Lower leg skin (tissue), 4 donors: Measurements from ENCODE around the gene TREML1. TPM values are rescaled to one million over a fixed set of nuclear protein-coding genes. Genes with fewer than 3 reads are reported as not detected.
"Not testable (repeated sequence)": the region's sequence is repeated elsewhere in the genome, so short reads cannot be mapped to it uniquely, and the experiment has no call there.

Experiments used
- DNase-seq, 2 donors: peaks; one replicate each; pipeline ENCODE4 v3.0.0-alpha.2; 2019; ENCODE audit warnings: low spot score in 2 of 2
- H3K4me3 ChIP-seq: fragments of 200-600 bp; sonication (generic); 2 replicates; pipeline ENCODE4 v1.5.1; 2017; ENCODE audit warnings: mild to moderate bottlenecking, low read depth; ENCODE audit not compliant: poor library complexity, severe bottlenecking
- CTCF ChIP-seq, 3 donors: fragments of 450-650 bp; IDR thresholded peaks; one replicate each; pipeline ENCODE4 v1.5.1; 2016; ENCODE audit warnings: antibody characterized with exemption in 3 of 3, mild to moderate bottlenecking in 3 of 3, moderate library complexity in 2 of 3
- POLR2A ChIP-seq, 2 donors: fragments of 450-650 bp; IDR thresholded peaks; one replicate each; pipeline ENCODE4 v1.6.1; 2016 to 2017; ENCODE audit warnings: antibody characterized with exemption in 2 of 2, mild to moderate bottlenecking in 1 of 2, moderate library complexity in 1 of 2
- WGBS, 2 donors: methylation state at CpG; one replicate each; pipeline ENCODE4 v1.1.5; 2018; 5-methylcytosine and 5-hydroxymethylcytosine counted together
- intact Hi-C: fragments of 100-400 bp; cut with DNase I; formaldehyde crosslinking; loops from one replicate; pipeline ENCODE4 v1.15.0; 2023; ENCODE audit warnings: low total_unique reads
- total RNA-seq, 4 donors: library from RNA; depleted of rRNA; stranded (reverse); fragments of >200 nt; gene quantifications; one replicate each; pipeline ENCODE4 v1.1.0, GENCODE V29; 2016

The TREML1 gene
- total RNA-seq, 4 donors from 2014 or later: not detected

GRCh38 chr6:41119508-41119907, 34.6 kb downstream of the TREML1 start:
- WGBS, 2 donors: 47 to 59% methylated on average over 1 of the region's 1 CpG
- no peak for TF ChIP-seq CTCF (IDR thresholded peaks at IDR 0.05)
- no peak for TF ChIP-seq POLR2A (IDR thresholded peaks at IDR 0.05)
- intact Hi-C loops: no loop called here
- no peak overlapping the region for H3K4me3 ChIP-seq
- DNase-seq: no peak

- WGBS, 2 donors: 97 to 98% methylated on average over 2 of the region's 2 CpGs
- DNase-seq, intact Hi-C loops, H3K4me3 ChIP-seq: not testable (repeated sequence)
Observed at GRCh38 chr6:41115027-41115426, 39.1 kb downstream of the TREML1 start.

GRCh38 chr6:41111017-41111416, 43.1 kb downstream of the TREML1 start:
- no peak for DNase-seq
- WGBS, 2 donors: 62 to 68% methylated on average over 3 of the region's 3 CpGs
- intact Hi-C loops: no loop called here
- H3K4me3 ChIP-seq: no peak overlapping the region
- TF ChIP-seq POLR2A (IDR thresholded peaks at IDR 0.05) (no peak), CTCF (IDR thresholded peaks at IDR 0.05) (no peak)

- intact Hi-C loops: loop anchor here (2.0 kb wide), 1 partner anchor 19 kb away; no protein-coding TSS in a partner anchor
- no peak overlapping the region for H3K4me3 ChIP-seq
- TF ChIP-seq CTCF (IDR thresholded peaks at IDR 0.05): no peak
- TF ChIP-seq POLR2A (IDR thresholded peaks at IDR 0.05): no peak
- DNase-seq: no peak
- 91 to 96% methylated on average over 3 of the region's 3 CpGs for WGBS, 2 donors
Observed at GRCh38 chr6:41103847-41104246, 50.3 kb downstream of the TREML1 start.

GRCh38 chr6:41100871-41101287, 53.3 kb downstream of the TREML1 start:
- no peak for TF ChIP-seq CTCF (IDR thresholded peaks at IDR 0.05)
- TF ChIP-seq POLR2A (IDR thresholded peaks at IDR 0.05): no peak
- H3K4me3 ChIP-seq: no peak overlapping the region
- 85 to 90% methylated on average over 16 to 42 of the region's 42 CpGs for WGBS, 2 donors
- intact Hi-C loops: no loop called here
- DNase-seq: no peak

Other genes starting within 250 kb of the TREML1 start
- gene UNC5CL, start 115.1 kb downstream of the TREML1 start, total RNA-seq: 1 to 10 TPM in 3 of 4 donors, under 1 TPM in 1; 0.49 to 3.2 (median 1.7) TPM
- not detected for gene TSPO2, start 111.9 kb downstream of the TREML1 start, total RNA-seq
- not detected for gene APOBEC2, start 101.1 kb downstream of the TREML1 start, total RNA-seq
- 10 to 100 TPM in 3 of 4 donors, 1 to 10 TPM in 1; 8.6 to 28.4 (median 18.4) TPM for gene OARD1, start 82.0 kb downstream of the TREML1 start, total RNA-seq
- 10 to 100 TPM in 3 of 4 donors, 1 to 10 TPM in 1; 9.9 to 15.5 (median 14.4) TPM for gene NFYA, start 81.4 kb downstream of the TREML1 start, total RNA-seq
- gene TREM2, start 8.8 kb upstream of the TREML1 start, total RNA-seq: 1 to 10 TPM in 1 of 4 donors, under 1 TPM in 1, not detected in 2; 0.46 to 3.5 TPM
- gene TREML2, start 46.8 kb upstream of the TREML1 start, total RNA-seq: under 1 TPM in 1 of 4 donors, not detected in 3; 0.06 TPM
- not detected for gene TREML4, start 74.0 kb upstream of the TREML1 start, total RNA-seq
- gene TREM1, start 132.3 kb upstream of the TREML1 start, total RNA-seq: under 1 TPM in 2 of 4 donors, not detected in 2; 0.49 to 0.83 TPM
- not detected for gene NCR2, start 181.3 kb upstream of the TREML1 start, total RNA-seq